Kasumi-1 (cell line): Measurements from ENCODE around the gene ANKRD33B.

Experiments
- DNase-seq, 2 experiments: peaks; one replicate each; lab custom pipeline; 2025; lab: John Stamatoyannopoulos, UW

ANKRD33B gene

DNA sequence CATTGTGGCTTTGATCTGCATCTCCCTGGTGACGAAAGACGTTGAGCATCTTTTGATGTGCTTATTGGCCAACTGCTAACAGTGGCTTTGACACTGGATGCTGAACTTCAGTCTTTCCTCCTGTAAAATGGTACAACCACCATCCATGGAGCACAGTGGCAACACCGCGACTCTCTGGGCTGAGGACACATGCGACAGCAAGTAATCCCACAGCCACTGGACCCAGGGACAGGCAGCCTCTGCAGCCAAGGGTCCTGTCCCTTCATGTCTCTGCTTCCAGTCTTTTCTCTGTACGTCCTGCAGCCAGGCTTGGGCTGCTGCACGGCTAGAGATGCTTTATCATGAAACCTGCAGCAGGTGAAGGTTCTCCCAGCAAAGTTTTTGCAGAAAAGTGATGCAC is 113.7 kb downstream of the ANKRD33B start:
- no peak for DNase-seq

GRCh38 chr5:10678244-10678643 is 114.4 kb downstream of the ANKRD33B start:
- no peak for DNase-seq

DNA sequence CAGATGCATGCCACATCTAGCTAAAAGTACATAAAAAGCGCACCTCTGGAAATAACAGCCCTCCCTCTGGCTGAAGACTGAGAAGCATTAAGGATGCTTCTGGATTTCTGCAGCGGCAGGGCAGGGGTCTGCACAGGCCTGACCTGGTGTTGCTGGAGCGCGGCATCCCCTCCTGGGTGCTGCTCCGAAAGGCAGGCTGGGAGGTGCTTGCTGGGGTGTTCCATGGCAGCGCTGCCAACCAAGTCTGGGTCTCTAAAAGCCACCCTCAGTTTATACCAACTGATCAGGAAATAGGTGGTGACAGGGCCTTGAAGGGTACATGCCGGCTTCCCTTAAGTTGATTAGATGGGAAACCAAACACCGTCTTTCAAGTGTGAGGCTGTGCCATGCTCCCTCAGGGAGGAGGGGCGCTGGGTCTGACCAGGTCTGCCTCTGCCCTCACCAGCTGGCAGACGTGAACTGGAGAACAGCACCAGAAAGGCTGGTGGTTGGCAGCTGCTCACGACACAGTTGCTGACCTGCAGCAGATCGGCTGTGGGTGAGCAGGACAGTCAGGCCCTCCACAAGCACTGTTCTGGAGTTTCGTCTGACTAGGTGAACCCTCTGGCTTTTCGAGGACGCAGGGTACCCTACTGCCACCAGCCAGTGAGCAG is 115.6 kb downstream of the ANKRD33B start:
- no peak for DNase-seq

DNA sequence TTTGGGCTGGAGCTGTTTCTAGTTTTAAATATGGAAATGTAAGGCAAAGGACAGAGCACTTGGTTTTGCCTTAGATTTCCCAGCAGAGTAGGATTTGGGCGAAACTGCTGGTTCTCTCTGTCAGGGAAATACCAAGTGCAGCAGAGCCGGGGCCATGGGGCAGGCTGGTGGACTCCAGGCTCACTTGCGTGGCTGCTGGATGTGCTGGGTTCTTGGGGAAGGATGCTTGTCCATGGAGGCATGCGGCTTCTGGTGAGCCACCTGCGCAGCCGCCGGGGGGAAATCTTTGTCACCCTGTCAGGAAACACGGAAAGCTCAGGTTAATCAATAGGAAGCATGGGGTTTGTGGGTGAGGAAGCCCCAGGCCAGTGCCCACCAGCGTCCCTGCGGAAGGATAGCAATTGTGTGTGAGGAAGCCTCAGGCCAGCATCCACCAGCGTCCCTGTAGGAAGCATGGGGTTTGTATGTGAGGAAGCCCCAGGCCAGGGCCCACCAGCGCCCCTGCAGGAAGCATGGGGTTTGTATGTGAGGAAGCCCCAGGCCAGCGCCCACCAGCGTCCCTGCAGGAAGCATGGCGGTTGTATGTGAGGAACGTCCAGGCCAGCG is 117.1 kb downstream of the ANKRD33B start:
- peak; percentile 31 to 40 for DNase-seq

DNA sequence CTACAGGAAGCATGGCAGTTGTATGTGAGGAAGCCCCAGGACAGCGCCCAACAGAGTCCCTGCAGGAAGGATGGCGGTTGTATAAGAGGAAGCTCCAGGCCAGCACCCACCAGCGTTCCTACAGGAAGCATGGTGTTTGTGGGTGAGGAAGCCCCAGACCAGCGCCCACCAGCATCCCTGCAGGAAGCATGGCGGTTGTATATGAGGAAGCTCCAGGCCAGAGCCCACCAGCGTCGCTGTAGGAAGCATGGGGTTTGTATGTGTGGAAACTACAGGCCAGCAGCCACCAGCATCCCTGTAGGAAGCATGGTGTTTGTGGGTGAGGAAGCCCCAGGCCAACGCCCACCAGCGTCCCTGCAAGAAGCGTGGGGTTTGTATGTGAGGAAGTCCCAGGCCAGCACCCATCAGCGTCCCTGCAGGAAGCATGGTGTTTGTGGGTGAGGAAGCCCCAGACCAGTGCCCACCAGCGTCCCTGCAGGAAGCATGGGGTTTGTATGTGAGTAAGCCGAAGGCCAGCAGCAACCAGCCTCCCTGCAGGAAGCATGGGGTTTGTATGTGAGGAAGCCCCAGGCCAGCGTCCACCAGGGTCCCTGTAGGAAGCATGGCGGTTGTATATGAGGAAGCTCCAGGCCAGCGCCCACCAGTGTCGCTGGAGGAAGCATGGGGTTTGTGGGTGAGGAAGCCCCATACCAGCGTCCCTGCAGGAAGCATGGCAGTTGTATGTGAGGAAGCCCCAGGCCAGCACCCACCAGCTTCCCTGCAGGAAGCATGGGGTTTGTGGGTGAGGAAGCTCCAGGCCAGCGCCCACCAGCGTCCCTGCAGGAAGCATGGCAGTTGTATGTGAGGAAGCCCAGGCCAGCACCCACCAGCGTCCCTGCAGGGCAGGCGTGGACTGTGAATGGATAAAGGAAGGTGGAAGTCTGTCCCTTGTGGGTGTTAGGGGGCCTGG is 118.1 kb downstream of the ANKRD33B start:
- peak; percentile 99 for DNase-seq

- no peak for DNase-seq
These were observed 119.1 kb downstream of the ANKRD33B start for GRCh38 chr5:10682801-10683525.

- no peak for DNase-seq
These were observed 120.6 kb downstream of the ANKRD33B start for GRCh38 chr5:10684303-10685086.

DNA sequence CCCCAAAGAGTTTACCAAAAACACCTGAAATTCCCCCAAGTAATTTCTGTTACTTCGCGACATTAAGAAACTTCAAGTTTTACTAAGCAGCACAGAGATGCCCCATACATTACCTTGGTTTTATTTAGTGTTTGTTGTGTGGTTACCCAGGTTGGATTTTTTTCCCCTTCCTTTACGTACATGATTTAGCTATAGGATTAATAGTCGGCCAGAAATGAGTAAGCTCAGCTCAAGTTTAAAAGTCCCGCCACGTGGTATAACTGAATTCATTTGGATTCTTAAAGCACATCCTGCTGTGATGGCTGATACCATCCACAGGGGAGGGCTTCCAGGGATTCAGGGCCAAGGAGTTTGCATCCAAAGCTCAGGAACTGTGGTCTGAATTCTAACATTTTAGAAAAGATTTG is 121.2 kb downstream of the ANKRD33B start:
- DNase-seq = no peak

- DNase-seq = no peak
These were observed 123.0 kb downstream of the ANKRD33B start for GRCh38 chr5:10686890-10687289.

- DNase-seq = no peak
These were observed 124.8 kb downstream of the ANKRD33B start for GRCh38 chr5:10688651-10689171.

GRCh38 chr5:10689391-10690081 is 125.7 kb downstream of the ANKRD33B start:
- DNase-seq = no peak

GRCh38 chr5:10690460-10691440 is 126.9 kb downstream of the ANKRD33B start:
- no peak for DNase-seq

GRCh38 chr5:10691826-10692785 is 128.2 kb downstream of the ANKRD33B start:
- DNase-seq = no peak

DNA sequence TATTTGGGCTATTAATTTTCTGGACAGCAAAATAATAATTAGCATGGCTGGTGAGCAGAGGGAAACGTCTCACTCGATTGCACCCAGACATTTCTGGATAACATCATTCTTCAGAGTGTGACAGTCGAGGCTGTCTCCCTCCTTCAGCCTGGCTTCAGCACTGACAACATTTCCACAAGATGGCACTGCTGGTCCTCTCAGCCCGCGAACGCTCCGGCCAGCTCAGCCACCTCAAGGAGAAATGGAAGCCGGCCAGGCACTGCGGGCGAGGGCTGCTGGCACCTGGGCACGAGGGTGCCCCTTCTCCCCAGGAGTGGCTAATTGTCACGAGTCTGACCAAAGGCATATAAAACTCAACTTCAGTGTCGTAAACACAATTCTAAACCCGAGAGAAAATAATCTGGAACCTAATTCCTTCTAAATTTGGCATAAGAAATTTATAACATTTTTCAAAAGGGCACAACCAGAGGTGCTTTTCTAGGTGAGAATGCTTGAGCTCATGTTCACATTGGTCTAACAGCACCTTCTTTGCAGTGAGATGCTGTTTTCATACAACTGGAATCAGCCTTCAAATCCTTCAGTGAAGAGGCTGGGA is 131.3 kb downstream of the ANKRD33B start:
- peak; percentile 23 for DNase-seq

- DNase-seq = no peak
These were observed 132.1 kb downstream of the ANKRD33B start for GRCh38 chr5:10695759-10696543.

DNA sequence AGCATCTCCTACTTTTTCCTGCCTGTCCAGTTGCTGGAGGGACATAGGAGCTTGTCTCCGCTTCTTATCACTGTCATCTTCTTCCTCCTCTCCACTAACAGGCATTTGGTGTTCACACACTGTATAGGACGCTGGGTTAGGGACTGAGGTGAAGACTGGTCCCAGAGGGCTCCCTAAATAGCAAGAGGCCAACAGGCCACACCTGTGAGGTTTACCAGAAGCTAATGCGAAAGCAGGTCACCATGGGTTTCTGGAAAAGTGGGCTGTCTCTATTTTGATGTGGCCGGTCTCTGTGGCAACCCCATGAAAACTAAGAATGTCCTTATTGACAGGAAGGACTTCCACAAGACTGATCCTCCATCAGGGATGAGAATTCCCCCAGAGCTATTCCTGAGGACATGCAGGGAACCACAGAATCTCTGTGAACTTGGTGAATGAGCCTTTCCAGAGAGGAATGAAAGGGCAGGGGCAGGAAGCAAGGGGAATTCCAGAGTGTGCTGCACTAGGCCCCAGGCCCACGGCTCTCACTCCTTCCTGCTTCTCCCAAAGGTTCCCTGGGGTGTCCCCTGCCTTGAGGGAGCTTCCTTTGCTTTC is 135.5 kb downstream of the ANKRD33B start:
- DNase-seq = no peak
